Aorta (tissue), 5 donors: ENCODE results near the gene GALK2. TPM values are rescaled to one million over a fixed set of nuclear protein-coding genes. Genes with fewer than 3 reads are reported as not detected.

Experiments
- ATAC-seq: fragments of 200-7000 bp; cut with Tn5 transposase; one replicate; pipeline ENCODE4 v1.9.1; 2022; ENCODE audit warnings: moderate library complexity; ENCODE audit not compliant: low FRiP score
- DNase-seq, 2 donors: peaks; one replicate each; pipeline ENCODE4 v3.0.0-alpha.2; 2020
- H3K27ac ChIP-seq, 2 donors: one replicate each; pipeline ENCODE4 v1.5.1; 2013; ENCODE audit warnings: low read length in 2 of 2, mild to moderate bottlenecking in 2 of 2, moderate library complexity in 2 of 2, control low read depth in 1 of 2, inconsistent platforms in 1 of 2, low read depth in 1 of 2
- H3K27me3 ChIP-seq, 2 donors: one replicate each; pipeline ENCODE4 v1.6.1; 2013; ENCODE audit warnings: control low read depth in 1 of 2, low read length in 1 of 2, mild to moderate bottlenecking in 1 of 2, moderate library complexity in 1 of 2; ENCODE audit not compliant: insufficient read depth in 2 of 2, control insufficient read depth in 1 of 2
- H3K36me3 ChIP-seq, 2 donors: one replicate each; pipeline ENCODE4 v1.6.1; 2013; ENCODE audit warnings: control low read depth in 1 of 2, low read length in 1 of 2, mild to moderate bottlenecking in 1 of 2; ENCODE audit not compliant: insufficient read depth in 2 of 2, control insufficient read depth in 1 of 2
- H3K4me1 ChIP-seq, 2 donors: one replicate each; pipeline ENCODE4 v1.6.1; 2013; ENCODE audit warnings: low read length in 2 of 2, control low read depth in 1 of 2, mild to moderate bottlenecking in 1 of 2, moderate library complexity in 1 of 2; ENCODE audit not compliant: insufficient read depth in 2 of 2, control insufficient read depth in 1 of 2
- H3K4me3 ChIP-seq, 2 donors: one replicate each; pipeline ENCODE4 v1.5.1; 2013; ENCODE audit warnings: low read length in 2 of 2, control low read depth in 1 of 2, mild to moderate bottlenecking in 1 of 2
- H3K9me3 ChIP-seq: one replicate; pipeline ENCODE4 v1.6.1; 2013; ENCODE audit warnings: mild to moderate bottlenecking, low read length; ENCODE audit not compliant: control insufficient read depth
- WGBS, 2 donors: extraction: QIAGEN DNeasy Blood & Tissue Kit; methylation state at CpG; one replicate each; pipeline ENCODE4 v1.1.7; 2013; 5-methylcytosine and 5-hydroxymethylcytosine counted together
- intact Hi-C, 2 donors: fragments of 100-400 bp; cut with DNase I; formaldehyde crosslinking; loops; one replicate each; pipeline versions ENCODE4 v1.14.2 to v1.15.0; 2022
- microRNA-seq, 2 donors: library from miRNA; unstranded; fragments of <30 nt; microRNA quantifications; one replicate each; pipeline ENCODE4 v1.2.0, GENCODE V29; 2020
- polyA plus RNA-seq, 2 donors: library from polyadenylated mRNA; stranded (reverse); fragments of 200-250 nt; gene quantifications; one replicate each; pipeline ENCODE4 v1.2.3, GENCODE V29; 2013
- total RNA-seq, 2 donors: library from RNA; stranded (reverse); fragmentation: NEBNext Ultra II Directional; extraction: Animal tissue kit (Norgen Biotek cat#: 25700); gene quantifications; one replicate each; pipeline ENCODE4 v1.2.1, GENCODE V29; 2021
- donor health status: healthy with polysubstance abuse.
- donor health status: Bipolar disorder and iron deficiency.
- donor health status: DM: no; HTN: no; CAD: no.
- donor health status: DM: no; HTN: no; CAD: no.
- donor health status: DM: yes; HTN: yes; CAD: no.

Gene GALK2
- total and polyA plus RNA-seq, 4 donors, result 12.4 to 36.2 (median 22.0) TPM

- ATAC-seq, result no peak
- 71 to 79% methylated on average over 5 of the region's 5 CpGs for WGBS, 2 donors
- H3K27ac ChIP-seq, result no peak overlapping the region
- intact Hi-C loops, result no loop called here
- DNase-seq, result no peak
- H3K27me3 ChIP-seq, result no peaks in the 10 kb centered on the region
- H3K36me3 ChIP-seq, result no peaks in the 10 kb centered on the region
- H3K4me3 ChIP-seq, result no peak overlapping the region
- no peaks in the 10 kb centered on the region for H3K9me3 ChIP-seq
- H3K4me1 ChIP-seq, result no peaks in the 10 kb centered on the region
Measured at GRCh38 chr15:49380912-49381311, 210.9 kb downstream of the GALK2 start.

Small RNA genes lying within 50 kb of the gene (microRNA-seq; reads per million reads assigned to microRNA genes)
- gene MIR4716, result 0 reads per million in 2 donors

Other genes starting within 250 kb of the GALK2 start
- 10 to 100 TPM in 1 of 2 donors, 1 to 10 TPM in 1; 8.7 to 18.6 TPM for gene SHC4, start 206.3 kb upstream of the GALK2 start, total RNA-seq
- 1 to 10 TPM; 4.4 to 5.6 TPM for gene SHC4, start 206.3 kb upstream of the GALK2 start, polyA plus RNA-seq
- gene SECISBP2L, start 123.8 kb upstream of the GALK2 start, total RNA-seq, result 10 to 100 TPM; 78.7 to 82.2 TPM
- gene SECISBP2L, start 123.8 kb upstream of the GALK2 start, polyA plus RNA-seq, result 10 to 100 TPM in 1 of 2 donors, 1 to 10 TPM in 1; 8.1 to 15.1 TPM
- gene COPS2, start 14.6 kb upstream of the GALK2 start, total RNA-seq, result 10 to 100 TPM; 60.9 to 69.3 TPM
- 10 to 100 TPM; 64.5 to 85.9 TPM for gene COPS2, start 14.6 kb upstream of the GALK2 start, polyA plus RNA-seq